HG02840 (cell line): ENCODE measurements around the gene NOD2.
A peak's percentile ranks its signal among the peaks of the same experiment; 100 is the strongest.

Experiments
- ATAC-seq: cut with Tn5 transposase; IDR thresholded peaks from one replicate; pipeline ENCODE4 v1.9.1; 2021; ENCODE audit warnings: mild to moderate bottlenecking, moderate library complexity, moderate number of reproducible peaks; ENCODE audit not compliant: unreplicated experiment, low FRiP score

Gene NOD2

GRCh38 chr16:50690177-50690576, 3.2 kb upstream of the NOD2 start:
- ATAC-seq = no peak

DNA sequence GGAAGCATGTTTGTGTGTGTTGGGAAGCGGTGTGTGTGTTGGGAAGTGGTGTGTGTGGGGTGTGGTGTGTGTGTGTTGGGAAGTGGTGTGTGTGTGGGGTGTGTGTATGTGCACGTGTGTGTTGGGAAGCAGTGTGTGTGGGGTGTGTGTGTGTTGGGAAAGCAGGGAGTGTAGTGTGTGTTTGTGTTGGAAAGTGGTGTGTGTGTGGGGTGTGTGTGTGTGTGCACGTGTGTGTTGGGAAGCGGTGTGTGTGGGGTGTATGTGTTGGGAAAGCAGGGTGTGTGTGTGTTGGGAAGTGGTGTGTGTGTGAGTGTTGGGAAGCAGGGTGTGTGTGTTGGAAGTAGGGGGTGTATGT, 785 bp upstream of the NOD2 start:
- no peak for ATAC-seq

- ATAC-seq = no peak
Measured at GRCh38 chr16:50694206-50694605, 800 bp downstream of the NOD2 start.

- ATAC-seq = no peak
Measured at GRCh38 chr16:50695017-50696000, 1.9 kb downstream of the NOD2 start.

DNA sequence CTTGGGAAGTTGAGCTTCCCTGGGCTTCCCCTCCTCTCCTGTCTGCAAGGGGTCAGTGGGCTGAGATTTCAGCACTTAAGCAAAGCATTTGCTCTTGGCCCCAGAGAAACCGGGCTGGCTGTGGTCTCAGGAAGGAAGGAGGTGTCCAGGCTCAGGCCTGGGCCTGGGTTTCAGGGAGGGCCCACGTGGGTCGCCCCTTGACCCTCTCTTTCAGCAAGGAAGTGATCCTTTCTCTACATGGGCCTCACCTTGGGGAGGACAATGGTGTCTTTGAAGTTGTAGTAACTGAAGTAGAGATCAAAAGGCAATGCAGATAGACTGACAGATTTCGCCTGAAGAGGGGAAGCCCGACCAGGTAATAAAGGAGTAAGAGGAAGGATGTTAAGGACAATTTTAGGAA, 2.7 kb downstream of the NOD2 start:
- ATAC-seq = peak; percentile 32

- peak; percentile 50 for ATAC-seq
Measured at GRCh38 chr16:50696575-50697420, 3.4 kb downstream of the NOD2 start.

DNA sequence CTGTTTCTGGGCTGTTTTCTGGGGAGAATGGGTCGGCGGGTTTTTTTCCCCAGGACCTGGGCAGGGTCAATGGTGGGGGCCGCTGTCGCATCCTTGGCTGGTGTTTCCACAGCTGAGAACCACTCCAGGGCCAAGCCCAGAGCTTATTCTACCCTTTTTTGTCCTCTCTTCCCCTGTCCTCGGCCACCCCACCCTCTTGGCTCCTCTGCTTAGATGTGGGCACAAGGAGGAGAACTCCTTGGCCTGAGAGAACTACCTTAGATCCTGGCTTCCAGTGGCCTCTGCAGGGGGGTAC, 4.0 kb downstream of the NOD2 start:
- ATAC-seq = no peak

GRCh38 chr16:50697881-50698767, 4.7 kb downstream of the NOD2 start:
- ATAC-seq = no peak

GRCh38 chr16:50699326-50700159, 6.1 kb downstream of the NOD2 start:
- ATAC-seq = no peak

DNA sequence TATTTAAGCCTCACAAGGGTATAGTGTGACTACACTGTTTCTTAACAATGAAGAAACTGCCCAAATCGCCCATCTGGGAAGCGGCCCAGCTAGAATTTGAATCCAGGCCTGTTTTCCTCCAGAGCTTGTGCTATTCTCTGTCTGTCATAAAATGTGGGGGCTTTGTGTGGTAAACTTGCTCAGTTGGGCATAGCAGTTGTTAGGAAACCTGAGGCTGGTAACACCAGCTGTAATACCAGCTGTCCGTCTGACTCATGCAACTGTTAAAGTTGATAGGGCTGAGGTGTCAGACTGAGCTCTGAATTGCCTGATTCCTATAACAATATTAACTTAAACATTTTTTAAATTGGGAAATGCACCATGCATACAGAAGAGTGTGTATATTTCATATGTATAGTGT, 9.3 kb downstream of the NOD2 start:
- ATAC-seq = no peak

- ATAC-seq = no peak
Measured at GRCh38 chr16:50704245-50704644, 10.8 kb downstream of the NOD2 start.

GRCh38 chr16:50705436-50706110, 12.2 kb downstream of the NOD2 start:
- ATAC-seq = no peak

GRCh38 chr16:50706250-50706649, 12.8 kb downstream of the NOD2 start:
- no peak for ATAC-seq

DNA sequence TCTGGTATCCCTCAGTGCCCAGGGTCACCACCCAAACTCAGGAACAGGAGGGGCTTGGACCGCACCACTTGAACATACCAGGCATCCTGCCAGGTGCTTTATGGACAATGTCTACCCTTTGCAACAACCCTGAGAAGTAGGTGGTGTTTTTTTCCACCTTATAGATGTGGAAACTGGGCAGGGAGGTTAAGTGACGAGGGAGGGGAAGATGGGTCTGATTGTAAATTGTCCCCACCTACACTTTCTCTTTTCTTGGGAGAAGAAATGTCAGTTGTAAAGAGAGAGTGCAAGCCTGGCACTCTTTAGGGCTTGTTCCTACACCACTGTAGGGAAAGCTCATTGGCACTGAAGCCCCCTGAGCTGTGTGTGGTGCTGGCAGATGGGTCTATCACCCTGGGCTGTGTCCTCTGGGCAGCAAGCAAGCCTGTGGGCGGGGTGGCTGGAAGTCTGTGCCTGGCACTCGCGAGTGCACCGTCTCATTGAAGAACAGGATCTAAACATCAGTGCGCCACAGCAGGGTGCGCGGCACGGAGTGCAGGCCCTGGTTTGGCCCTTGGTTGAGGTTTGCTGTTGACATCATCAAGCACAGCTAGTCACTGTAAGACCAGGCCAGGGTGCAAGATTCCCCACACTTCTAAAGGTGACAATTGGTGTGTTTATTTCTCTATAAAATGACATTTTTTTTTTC, 15.1 kb downstream of the NOD2 start:
- ATAC-seq = no peak

- ATAC-seq = no peak
Measured at GRCh38 chr16:50709061-50709684, 15.8 kb downstream of the NOD2 start.

- ATAC-seq = no peak
Measured at GRCh38 chr16:50709980-50710379, 16.6 kb downstream of the NOD2 start.

GRCh38 chr16:50711040-50711439, 17.6 kb downstream of the NOD2 start:
- ATAC-seq = no peak

- no peak for ATAC-seq
Measured at GRCh38 chr16:50711862-50712559, 18.6 kb downstream of the NOD2 start.
